ENCODE results near the gene NFIX. TPM values are rescaled to one million over a fixed set of nuclear protein-coding genes. Genes with fewer than 3 reads are reported as not detected.

Gene NFIX
- total RNA-seq, 1 donor from 2014 or later = 16.9 TPM

- no peak for DNase-seq (ENCODE audit: low read depth in 2 of 2)
These were observed 7.5 kb upstream of the NFIX start for GRCh38 chr19:12987781-12988180.

- no peak for DNase-seq (ENCODE audit: low read depth in 2 of 2)
These were observed 4.8 kb upstream of the NFIX start for GRCh38 chr19:12990431-12990830.

- DNase-seq (ENCODE audit: low read depth in 2 of 2) = no peak
These were observed 4.4 kb upstream of the NFIX start for GRCh38 chr19:12990853-12991252.

- no peak for DNase-seq (ENCODE audit: low read depth in 2 of 2)
These were observed 4.0 kb upstream of the NFIX start for GRCh38 chr19:12991296-12991695.

GRCh38 chr19:12992729-12993128 lies 2.5 kb upstream of the NFIX start:
- DNase-seq (ENCODE audit: low read depth in 2 of 2) = no peak

GRCh38 chr19:12993562-12993961 lies 1.7 kb upstream of the NFIX start:
- DNase-seq (ENCODE audit: low read depth in 2 of 2) = no peak

GRCh38 chr19:12995596-12996405 lies 526 bp downstream of the NFIX start:
- peak in 1 of 2 donors; percentile 38 for DNase-seq (ENCODE audit: low read depth in 2 of 2)

GRCh38 chr19:12996406-12997094 lies 1.3 kb downstream of the NFIX start:
- DNase-seq (ENCODE audit: low read depth in 2 of 2) = peak in 1 of 2 donors; percentile 39

GRCh38 chr19:12997179-12997966 lies 2.1 kb downstream of the NFIX start:
- DNase-seq (ENCODE audit: low read depth in 2 of 2) = no peak

- DNase-seq (ENCODE audit: low read depth in 2 of 2) = no peak
These were observed 3.0 kb downstream of the NFIX start for GRCh38 chr19:12997967-12998940.

GRCh38 chr19:13001166-13001501 lies 5.9 kb downstream of the NFIX start:
- no peak for DNase-seq (ENCODE audit: low read depth in 2 of 2)

GRCh38 chr19:13001502-13002165 lies 6.4 kb downstream of the NFIX start:
- DNase-seq (ENCODE audit: low read depth in 2 of 2) = no peak

GRCh38 chr19:13002166-13002898 lies 7.1 kb downstream of the NFIX start:
- no peak for DNase-seq (ENCODE audit: low read depth in 2 of 2)

- DNase-seq (ENCODE audit: low read depth in 2 of 2) = no peak
These were observed 7.8 kb downstream of the NFIX start for GRCh38 chr19:13003081-13003480.

- no peak for DNase-seq (ENCODE audit: low read depth in 2 of 2)
These were observed 9.0 kb downstream of the NFIX start for GRCh38 chr19:13004273-13004672.

GRCh38 chr19:13005253-13005652 lies 10.0 kb downstream of the NFIX start:
- DNase-seq (ENCODE audit: low read depth in 2 of 2) = no peak

- DNase-seq (ENCODE audit: low read depth in 2 of 2) = no peak
These were observed 10.6 kb downstream of the NFIX start for GRCh38 chr19:13005861-13006370.

- no peak for DNase-seq (ENCODE audit: low read depth in 2 of 2)
These were observed 11.4 kb downstream of the NFIX start for GRCh38 chr19:13006431-13007281.
